HCT116 (cell line): ENCODE results near the gene DCTN5. TPM values are rescaled to one million over a fixed set of nuclear protein-coding genes. Genes with fewer than 3 reads are reported as not detected.

Experiments
- ATAC-seq: fragments of 200-7000 bp; cut with Tn5 transposase; 2 replicates; pipeline ENCODE4 v1.9.1; 2020; ENCODE audit warnings: mild to moderate bottlenecking, moderate library complexity
- BruUV-seq: library from RNA; stranded (reverse); fragments of 400-500 nt; replicated peaks from 2 replicates; lab custom pipeline; 2021; lab: Mats Ljungman, UMichigan
- CTCF ChIA-PET: fragments of 300-600 bp; sonication (Branson Sonifier 250); formaldehyde crosslinking; loops from one replicate; lab custom pipeline; 2021; ENCODE audit warnings: antibody characterized with exemption; lab: Charles Lee
- POLR2A ChIA-PET: fragments of 300-600, 350-600 bp; sonication (Branson Sonifier 250); formaldehyde crosslinking; loops from one replicate; lab custom pipeline; 2021; ENCODE audit warnings: antibody characterized with exemption; lab: Charles Lee
- RAD21 ChIA-PET, 2 experiments: fragments of 300-600 bp; sonication (Branson Sonifier 250); formaldehyde crosslinking; loops; one replicate each; lab custom pipeline; 2023; ENCODE audit warnings: low total read pairs in 2 of 2; ENCODE audit not compliant: uncharacterized antibody in 2 of 2, unreplicated experiment in 2 of 2, low non-redundant PET in 1 of 2; lab: Charles Lee
- DNase-seq: peaks from one replicate; pipeline ENCODE4 v3.0.0-alpha.2; 2010; ENCODE audit warnings: low read depth, low spot score
- H2AFZ ChIP-seq: fragments of 200-600 bp; shearing (Covaris generic), sonication (generic); 2 replicates; pipeline ENCODE4 v1.6.1; 2017; ENCODE audit warnings: low read depth, mixed run types, mixed read lengths, antibody characterized with exemption, low read length; ENCODE audit not compliant: poor library complexity, severe bottlenecking
- H3K27ac ChIP-seq: 2 replicates; pipeline ENCODE4 v1.5.1; 2012; ENCODE audit warnings: low read depth, low read length
- H3K27me3 ChIP-seq: fragments of 200-600 bp; sonication (generic); 2 replicates; pipeline ENCODE4 v1.6.1; 2016; ENCODE audit warnings: mixed run types, low read length, mixed read lengths; ENCODE audit not compliant: insufficient read depth
- H3K36me3 ChIP-seq, 2 experiments: fragments of 200-500 bp in 1 of 2; fragments of 200-600 bp in 1 of 2; sonication (Bioruptor generic) in 1 of 2; sonication (generic) in 1 of 2; 2 replicates each; pipeline versions ENCODE4 v1.5.1 to v1.6.1; 2014 to 2016; ENCODE audit warnings: low read length in 2 of 2, inconsistent platforms in 1 of 2, mixed read lengths in 1 of 2, mixed run types in 1 of 2; ENCODE audit not compliant: insufficient read depth in 2 of 2, control insufficient read depth in 1 of 2
- H3K4me1 ChIP-seq, 2 experiments: fragments of 200-600 bp in 1 of 2; sonication (generic) in 1 of 2; 2 replicates each; pipeline versions ENCODE4 v1.5.1 to v1.6.1; 2012 to 2017; ENCODE audit warnings: low read length in 2 of 2, inconsistent platforms in 1 of 2, mild to moderate bottlenecking in 1 of 2, mixed read lengths in 1 of 2, mixed run types in 1 of 2, moderate library complexity in 1 of 2; ENCODE audit not compliant: insufficient read depth in 2 of 2, control insufficient read depth in 1 of 2
- H3K4me2 ChIP-seq: fragments of 200-600 bp; sonication (generic); 2 replicates; pipeline ENCODE4 v1.6.1; 2017; ENCODE audit warnings: mixed run types, low read length, mixed read lengths
- H3K4me3 ChIP-seq, 2 experiments: fragments of 200-600 bp in 1 of 2; sonication (generic) in 1 of 2; replicated peaks in 1 of 2; 2 replicates each; pipeline ENCODE4 v1.5.1; 2011 to 2016; ENCODE audit warnings: low read length in 2 of 2, control low read depth in 1 of 2, low read depth in 1 of 2, mild to moderate bottlenecking in 1 of 2, mixed read lengths in 1 of 2, mixed run types in 1 of 2
- H3K79me2 ChIP-seq: fragments of 200-600 bp; sonication (generic); 2 replicates; pipeline ENCODE4 v1.6.1; 2017; ENCODE audit warnings: mild to moderate bottlenecking, mixed run types, low read length, moderate library complexity, mixed read lengths; ENCODE audit not compliant: insufficient read depth
- H3K9ac ChIP-seq: fragments of 200-600 bp; sonication (generic); 2 replicates; pipeline ENCODE4 v1.6.1; 2016; ENCODE audit warnings: low read length, mixed read lengths
- H3K9me2 ChIP-seq: fragments of 200-600 bp; sonication (generic), shearing (Covaris generic); 2 replicates; pipeline ENCODE4 v1.6.1; 2017; ENCODE audit warnings: mixed run types, mild to moderate bottlenecking, moderate library complexity; ENCODE audit not compliant: insufficient read depth
- H3K9me3 ChIP-seq, 2 experiments: fragments of 200-500 bp in 1 of 2; fragments of 200-600 bp in 1 of 2; sonication (Bioruptor generic) in 1 of 2; sonication (generic) in 1 of 2; 2 replicates each; pipeline ENCODE4 v1.6.1; 2014 to 2017; ENCODE audit warnings: low read length in 2 of 2, mixed read lengths in 2 of 2, inconsistent platforms in 1 of 2, low read depth in 1 of 2, mild to moderate bottlenecking in 1 of 2, mixed run types in 1 of 2, moderate library complexity in 1 of 2; ENCODE audit not compliant: control insufficient read depth in 1 of 2, insufficient read depth in 1 of 2
- H4K20me1 ChIP-seq: fragments of 200-600 bp; sonication (generic), shearing (Covaris generic); 2 replicates; pipeline ENCODE4 v1.6.1; 2017; ENCODE audit warnings: mixed run types, mild to moderate bottlenecking, moderate library complexity; ENCODE audit not compliant: insufficient read depth
- CEBPB ChIP-seq: IDR thresholded peaks from 2 replicates; pipeline ENCODE4 v1.6.1; 2012; ENCODE audit warnings: low read depth
- EZH2 ChIP-seq: fragments of 200-600 bp; sonication (generic); IDR thresholded peaks from 2 replicates; pipeline ENCODE4 v1.6.1; 2017; ENCODE audit warnings: antibody characterized with exemption, mixed run types
- EZH2phosphoT487 ChIP-seq: fragments of 200-600 bp; IDR thresholded peaks from 2 replicates; pipeline ENCODE4 v1.6.1; 2018; ENCODE audit warnings: antibody characterized with exemption, borderline replicate concordance
- MAX ChIP-seq: IDR thresholded peaks from 2 replicates; pipeline ENCODE4 v1.6.1; 2012
- POLR2A ChIP-seq: IDR thresholded peaks from 2 replicates; pipeline ENCODE4 v1.7.0; 2011; ENCODE audit warnings: borderline replicate concordance; ENCODE audit not compliant: insufficient read depth, insufficient read length; ENCODE audit errors: extremely low read depth
- REST ChIP-seq: IDR thresholded peaks from 2 replicates; pipeline ENCODE4 v1.6.1; 2012; ENCODE audit warnings: low read depth
- ZBTB33 ChIP-seq: IDR thresholded peaks from 2 replicates; pipeline ENCODE4 v1.6.1; 2011; ENCODE audit warnings: mild to moderate bottlenecking, low read length, moderate library complexity; ENCODE audit not compliant: insufficient replicate concordance; ENCODE audit errors: extremely low read depth
- intact Hi-C: fragments of 100-400 bp; cut with micrococcal nuclease; formaldehyde crosslinking; loops from 2 replicates; pipeline ENCODE4 v1.10.0; 2022
- total RNA-seq: library from RNA; stranded (reverse); gene quantifications from one replicate; pipeline ENCODE4 v1.2.1, GENCODE V29; 2021; ENCODE audit not compliant: unreplicated experiment

The DCTN5 gene
- total RNA-seq, 1 experiment from 2014 or later, result 42.9 TPM

- TF ChIP-seq REST (no peak), POLR2A (no peak), MAX (peak; percentile 96), EZH2 (no peak)
Measured at GRCh38 chr16:23678430-23679273, 37.4 kb downstream of the DCTN5 start, which contains the start of gene PLK1 (continued).

- RAD21 ChIA-PET, result no interaction called here
- TF ChIP-seq CEBPB (no peak), ZBTB33 (no peak), EZH2phosphoT487 (no peak), MAX (no peak)
- Histone ChIP-seq H3K79me2 (peaks cover 57% of the 10 kb centered on the region), H2AFZ (no peak overlapping the region), H3K27me3 (no peaks in the 10 kb centered on the region), H3K4me3 (peak overlapping the region; percentile 96 to 99), H3K9ac (peak overlapping the region; percentile 88), H3K36me3 (peaks cover 32 to 38% of the 10 kb centered on the region in 2 experiments), H4K20me1 (peaks cover 6% of the 10 kb centered on the region; the same call in 1 of the 2 replicates), H3K9me3 (no peaks in the 10 kb centered on the region), H3K9me2 (no peaks in the 10 kb centered on the region), H3K4me2 (peak overlapping the region; percentile 92), H3K27ac (peak overlapping the region; percentile 61), H3K4me1 (peaks cover 7 to 21% of the 10 kb centered on the region in 2 experiments; a peak in 3 of 4 replicates)
- intact Hi-C loops, result loop anchor here (5.0 kb wide), 2 partner anchors 338 to 358 kb away; no protein-coding TSS in a partner anchor
- no TSS peak for BruUV-seq
- ATAC-seq (peak; percentile 55), DNase-seq (no peak)
- CTCF ChIA-PET, result no interaction called here
- POLR2A ChIA-PET, result no interaction called here
Measured at GRCh38 chr16:23679274-23679985, 38.2 kb downstream of the DCTN5 start.
